Measurements from ENCODE around the gene KIF25.

DNA sequence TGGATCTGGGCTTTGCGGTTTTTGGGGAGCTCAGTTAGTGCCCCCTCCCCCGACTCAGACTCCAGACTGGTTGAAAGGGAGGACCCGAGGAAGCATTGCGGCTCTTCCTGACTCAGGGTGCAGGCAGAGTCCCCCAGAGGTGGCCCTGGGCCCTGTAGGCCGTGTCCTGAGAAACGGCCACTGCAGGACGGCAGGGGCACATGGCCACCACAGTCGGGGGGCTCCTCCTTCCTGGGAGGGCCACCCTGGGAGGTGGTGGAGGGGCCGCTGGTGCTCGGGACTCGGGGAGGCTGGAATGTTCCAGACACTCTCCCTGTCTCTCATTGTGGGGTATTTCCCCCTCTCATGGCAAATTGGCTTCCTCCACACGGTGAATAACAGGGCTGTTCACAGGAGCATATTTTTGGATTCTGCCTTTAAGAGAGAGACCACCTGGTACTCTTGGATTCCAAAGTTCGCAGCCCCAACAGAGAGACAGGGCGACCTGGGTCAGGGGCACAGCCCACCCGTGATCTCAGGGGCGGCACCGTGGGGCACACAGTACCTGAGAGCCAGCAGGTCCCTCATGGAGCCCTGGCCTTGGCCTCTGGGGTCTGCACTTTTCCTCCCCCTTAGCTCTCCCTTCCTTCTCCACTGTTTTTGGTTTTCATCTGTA is 45.8 kb downstream of the KIF25 start:
- TF ChIP-seq TAF1 (IDR thresholded peaks at IDR 0.05; ENCODE audit: low read depth) (no peak), MXI1 (conservative IDR thresholded peaks at IDR 0.05; ENCODE audit: poor library complexity, severe bottlenecking) (no peak)
